Breast epithelium (tissue), 4 donors: ENCODE measurements around the gene TBC1D8. TPM values are rescaled to one million over a fixed set of nuclear protein-coding genes. Genes with fewer than 3 reads are reported as not detected.
A peak's percentile ranks its signal among the peaks of the same experiment; 100 is the strongest.

Experiments
- DNase-seq, 2 donors: peaks; one replicate each; pipeline ENCODE4 v3.0.0-alpha.2; 2019; ENCODE audit warnings: low spot score in 2 of 2
- H3K27ac ChIP-seq, 2 donors: fragments of 200-600 bp; sonication (generic) in 1 of 2; one replicate each; pipeline ENCODE4 v1.5.1; 2016 to 2019; ENCODE audit warnings: mild to moderate bottlenecking in 1 of 2
- H3K27me3 ChIP-seq, 2 donors: fragments of 200-600 bp; sonication (generic) in 1 of 2; one replicate each; pipeline versions ENCODE4 v1.5.1 to v1.6.0; 2017 to 2019; ENCODE audit warnings: control low read depth in 1 of 2, mild to moderate bottlenecking in 1 of 2
- H3K36me3 ChIP-seq: fragments of 200-600 bp; one replicate; pipeline ENCODE4 v1.5.1; 2019
- H3K4me1 ChIP-seq, 2 donors: fragments of 200-600 bp; sonication (generic); one replicate each; pipeline ENCODE4 v1.5.1; 2016 to 2019; ENCODE audit warnings: control low read depth in 1 of 2
- H3K4me3 ChIP-seq, 3 donors: fragments of 200-600 bp; sonication (generic); 1 replicate in 2 of 3; 2 replicates in 1 of 3; pipeline ENCODE4 v1.5.1; 2016 to 2019; ENCODE audit warnings: mild to moderate bottlenecking in 3 of 3, moderate library complexity in 2 of 3
- H3K9me3 ChIP-seq, 2 donors: fragments of 200-600 bp; sonication (generic) in 1 of 2; one replicate each; pipeline ENCODE4 v1.5.1; 2016 to 2019; ENCODE audit warnings: control low read depth in 1 of 2
- CTCF ChIP-seq, 3 donors: fragments of 450-650 bp; IDR thresholded peaks; one replicate each; pipeline ENCODE4 v1.5.1; 2016 to 2017; ENCODE audit warnings: antibody characterized with exemption in 3 of 3, mild to moderate bottlenecking in 3 of 3, moderate library complexity in 3 of 3
- POLR2A ChIP-seq: fragments of 450-650 bp; IDR thresholded peaks from one replicate; pipeline ENCODE4 v1.6.1; 2016; ENCODE audit warnings: antibody characterized with exemption, mild to moderate bottlenecking, moderate library complexity
- POLR2AphosphoS5 ChIP-seq, 3 donors: sonication (generic); formaldehyde crosslinking; IDR thresholded peaks; one replicate each; pipeline ENCODE4 v1.6.1; 2017; ENCODE audit warnings: antibody characterized with exemption in 3 of 3
- intact Hi-C: fragments of 100-400 bp; cut with DNase I; formaldehyde crosslinking; loops from one replicate; pipeline ENCODE4 v1.15.1; 2023; ENCODE audit warnings: low total_unique reads
- total RNA-seq, 3 donors: library from RNA; depleted of rRNA; stranded (reverse); fragments of >200 nt; gene quantifications; one replicate each; pipeline ENCODE4 v1.1.0, GENCODE V29; 2016

The TBC1D8 gene
- total RNA-seq, 3 donors from 2014 or later = 19.5 to 92.4 (median 89.7) TPM

GRCh38 chr2:100988630-100989417, 162.4 kb downstream of the TBC1D8 start:
- Histone ChIP-seq H3K4me3 (no peak overlapping the region), H3K4me1 (no peaks in the 10 kb centered on the region), H3K27me3 (no peaks in the 10 kb centered on the region), H3K9me3 (no peaks in the 10 kb centered on the region), H3K36me3 (no peaks in the 10 kb centered on the region), H3K27ac (no peak overlapping the region)
- TF ChIP-seq POLR2AphosphoS5 (IDR thresholded peaks at IDR 0.05) (no peak), POLR2A (no peak), CTCF (IDR thresholded peaks at IDR 0.05) (no peak)
- intact Hi-C loops = no loop called here
- DNase-seq = no peak

- TF ChIP-seq CTCF (IDR thresholded peaks at IDR 0.05) = no peak
- TF ChIP-seq POLR2A = no peak
- no peak for TF ChIP-seq POLR2AphosphoS5 (IDR thresholded peaks at IDR 0.05)
- H3K27me3 ChIP-seq = no peaks in the 10 kb centered on the region
- no peak overlapping the region for H3K27ac ChIP-seq
- intact Hi-C loops = no loop called here
- no peaks in the 10 kb centered on the region for H3K36me3 ChIP-seq
- H3K4me1 ChIP-seq = no peaks in the 10 kb centered on the region
- no peaks in the 10 kb centered on the region for H3K9me3 ChIP-seq
- no peak for DNase-seq
- no peak overlapping the region for H3K4me3 ChIP-seq
Observed at GRCh38 chr2:100987974-100988373, 163.2 kb downstream of the TBC1D8 start.

DNA sequence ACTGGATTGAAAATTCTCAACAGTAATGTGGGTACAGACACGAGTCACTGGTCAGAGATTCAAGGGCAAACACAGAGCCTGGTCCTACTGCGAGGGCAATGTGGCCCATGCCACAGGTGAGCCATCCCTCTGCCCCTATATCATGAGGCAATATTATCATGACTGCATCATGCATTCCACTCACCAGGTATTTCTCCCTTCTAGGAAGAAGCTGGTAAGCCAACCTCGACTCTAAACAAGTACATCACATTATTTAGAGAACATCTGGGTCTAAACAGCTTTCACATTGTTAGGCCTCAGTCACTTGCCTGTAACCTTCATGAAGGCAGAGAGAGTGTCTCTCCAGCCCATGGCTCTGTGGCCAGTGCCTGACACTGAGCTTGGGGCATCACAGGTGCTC, 163.6 kb downstream of the TBC1D8 start:
- TF ChIP-seq POLR2AphosphoS5 (IDR thresholded peaks at IDR 0.05) = no peak
- no peak for TF ChIP-seq CTCF (IDR thresholded peaks at IDR 0.05)
- no peak for TF ChIP-seq POLR2A
- Histone ChIP-seq H3K9me3 (no peaks in the 10 kb centered on the region), H3K4me3 (no peak overlapping the region), H3K36me3 (no peaks in the 10 kb centered on the region), H3K27me3 (no peaks in the 10 kb centered on the region), H3K4me1 (no peaks in the 10 kb centered on the region), H3K27ac (no peak overlapping the region)
- no peak for DNase-seq
- intact Hi-C loops = no loop called here

DNA sequence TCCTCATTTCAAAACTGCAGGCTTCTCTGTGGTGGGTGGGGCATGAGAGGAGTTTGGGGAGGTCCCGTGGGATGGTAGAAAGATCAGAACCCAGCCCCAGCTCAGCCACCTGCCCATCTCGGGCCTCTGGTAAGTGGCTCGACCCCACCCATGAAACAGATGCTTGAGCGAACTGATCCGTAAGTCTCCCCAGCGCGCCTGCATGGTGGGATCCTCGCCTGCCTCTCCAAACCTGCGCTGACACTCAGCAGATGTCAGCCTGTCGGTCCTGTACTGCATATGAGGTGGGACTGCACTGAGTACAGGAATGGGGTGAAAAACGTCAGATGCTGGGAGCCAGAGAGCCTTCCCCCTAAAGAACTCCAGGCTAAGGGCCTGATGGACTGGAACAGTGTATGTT, 165.0 kb downstream of the TBC1D8 start:
- intact Hi-C loops = no loop called here
- no peaks in the 10 kb centered on the region for H3K4me1 ChIP-seq
- no peak for DNase-seq
- H3K4me3 ChIP-seq = no peak overlapping the region
- no peak for TF ChIP-seq POLR2AphosphoS5 (IDR thresholded peaks at IDR 0.05)
- no peak for TF ChIP-seq POLR2A
- no peaks in the 10 kb centered on the region for H3K27me3 ChIP-seq
- no peaks in the 10 kb centered on the region for H3K9me3 ChIP-seq
- H3K27ac ChIP-seq = no peak overlapping the region
- no peaks in the 10 kb centered on the region for H3K36me3 ChIP-seq

- DNase-seq = peak; percentile 64 to 73
- intact Hi-C loops = no loop called here
- H3K36me3 ChIP-seq = no peaks in the 10 kb centered on the region
- no peaks in the 10 kb centered on the region for H3K9me3 ChIP-seq
- H3K4me1 ChIP-seq = no peaks in the 10 kb centered on the region
- H3K27ac ChIP-seq = no peak overlapping the region
- H3K4me3 ChIP-seq = no peak overlapping the region
- no peaks in the 10 kb centered on the region for H3K27me3 ChIP-seq
- TF ChIP-seq CTCF (IDR thresholded peaks at IDR 0.05) (peak; percentile 90 to 93 (median 91)), POLR2AphosphoS5 (IDR thresholded peaks at IDR 0.05) (peak in 2 of 3 donors; percentile 21 to 31), POLR2A (no peak)
Observed at GRCh38 chr2:100984892-100985307, 166.3 kb downstream of the TBC1D8 start.
